Stimulated activated CD4-positive, alpha-beta T cell treated with anti-CD3 and anti-CD28 coated beads, TNF-alpha, amount 100 ng/mL, for 1 hour (primary cell): ENCODE data around the gene WDR37.

Experiments used
- DNase-seq, 3 donors: peaks; one replicate each; pipeline ENCODE4 v3.0.0-alpha.2; 2020; ENCODE audit warnings: low read depth in 3 of 3, low spot score in 1 of 3

WDR37 gene

GRCh38 chr10:1166101-1166827 lies 110.1 kb downstream of the WDR37 start:
- DNase-seq, result no peak

GRCh38 chr10:1166828-1167275 lies 110.7 kb downstream of the WDR37 start:
- DNase-seq, result no peak

GRCh38 chr10:1168763-1169162 lies 112.6 kb downstream of the WDR37 start:
- DNase-seq, result no peak

- no peak for DNase-seq
These were observed 113.2 kb downstream of the WDR37 start for GRCh38 chr10:1169186-1169885.

GRCh38 chr10:1169981-1170866 lies 114.0 kb downstream of the WDR37 start:
- DNase-seq, result no peak

GRCh38 chr10:1170867-1171180 lies 114.6 kb downstream of the WDR37 start:
- DNase-seq, result no peak

GRCh38 chr10:1171182-1171581 lies 115.0 kb downstream of the WDR37 start:
- no peak for DNase-seq

- DNase-seq, result no peak
These were observed 115.4 kb downstream of the WDR37 start for GRCh38 chr10:1171586-1171985.

- DNase-seq, result no peak
These were observed 116.2 kb downstream of the WDR37 start for GRCh38 chr10:1172256-1172984.

- DNase-seq, result no peak
These were observed 116.9 kb downstream of the WDR37 start for GRCh38 chr10:1173091-1173490.

GRCh38 chr10:1174022-1174421 lies 117.8 kb downstream of the WDR37 start:
- DNase-seq, result no peak

GRCh38 chr10:1175956-1176565 lies 119.9 kb downstream of the WDR37 start:
- DNase-seq, result no peak

GRCh38 chr10:1177936-1178335 lies 121.8 kb downstream of the WDR37 start:
- DNase-seq, result no peak

GRCh38 chr10:1178506-1178905 lies 122.3 kb downstream of the WDR37 start:
- no peak for DNase-seq

- DNase-seq, result no peak
These were observed 123.3 kb downstream of the WDR37 start for GRCh38 chr10:1179346-1180070.

GRCh38 chr10:1180071-1180730 lies 124.0 kb downstream of the WDR37 start:
- no peak for DNase-seq

GRCh38 chr10:1180836-1181235 lies 124.7 kb downstream of the WDR37 start:
- no peak for DNase-seq
